GM19372 (cell line): ENCODE results near the gene ZNF808.
"Not testable (repeated sequence)": the region's sequence is repeated elsewhere in the genome, so short reads cannot be mapped to it uniquely, and the experiment has no call there.

ENCODE experiments used
- ATAC-seq: cut with Tn5 transposase; IDR thresholded peaks from one replicate; pipeline ENCODE4 v1.9.1; 2021; ENCODE audit warnings: mild to moderate bottlenecking, low read depth, moderate library complexity; ENCODE audit not compliant: unreplicated experiment

The ZNF808 gene

GRCh38 chr19:52535385-52535770 is 7.9 kb downstream of the ZNF808 start:
- ATAC-seq = not testable (repeated sequence)

GRCh38 chr19:52535771-52536447 is 8.4 kb downstream of the ZNF808 start:
- ATAC-seq = peak; percentile 82

GRCh38 chr19:52536448-52536800 is 9.0 kb downstream of the ZNF808 start:
- peak; percentile 43 for ATAC-seq

DNA sequence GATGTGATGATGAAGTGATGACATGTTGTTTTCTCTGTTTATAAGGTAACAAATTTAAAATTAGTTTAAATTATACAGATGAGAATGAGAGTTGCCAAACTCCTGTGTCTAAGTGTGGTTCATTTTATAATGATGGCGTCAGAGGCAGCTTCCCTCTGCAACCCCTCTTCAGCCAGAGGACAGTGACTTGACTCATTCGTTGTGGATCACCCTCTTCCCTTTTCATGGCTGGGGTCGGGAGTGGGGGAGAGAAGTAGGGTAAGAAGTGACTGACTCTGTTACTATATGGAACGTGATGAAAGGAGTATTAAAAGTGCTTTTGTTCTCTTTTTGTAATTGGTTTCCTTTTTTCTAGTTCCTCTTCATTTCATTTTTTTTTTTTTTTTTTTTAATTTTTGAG is 11.3 kb downstream of the ZNF808 start:
- not testable (repeated sequence) for ATAC-seq

DNA sequence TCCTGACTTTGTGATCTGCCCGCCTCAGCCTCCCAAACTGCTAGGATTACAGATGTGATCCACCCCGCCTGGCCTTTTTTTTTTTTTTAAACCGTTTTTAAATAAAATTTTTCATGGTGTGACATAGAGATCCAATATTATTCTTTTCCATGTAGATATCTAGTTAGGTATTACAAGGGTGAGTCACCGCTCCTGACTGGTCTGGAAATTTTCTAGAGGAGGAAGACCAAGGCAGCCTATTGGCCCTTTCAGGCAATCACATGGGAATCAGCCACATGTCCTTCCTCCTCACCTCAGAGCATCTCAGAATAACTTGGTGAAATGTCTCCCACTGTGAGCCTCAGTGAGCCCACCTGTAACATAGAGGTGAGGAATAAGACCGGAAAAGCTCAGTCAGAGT is 13.7 kb downstream of the ZNF808 start:
- ATAC-seq = not testable (repeated sequence)

DNA sequence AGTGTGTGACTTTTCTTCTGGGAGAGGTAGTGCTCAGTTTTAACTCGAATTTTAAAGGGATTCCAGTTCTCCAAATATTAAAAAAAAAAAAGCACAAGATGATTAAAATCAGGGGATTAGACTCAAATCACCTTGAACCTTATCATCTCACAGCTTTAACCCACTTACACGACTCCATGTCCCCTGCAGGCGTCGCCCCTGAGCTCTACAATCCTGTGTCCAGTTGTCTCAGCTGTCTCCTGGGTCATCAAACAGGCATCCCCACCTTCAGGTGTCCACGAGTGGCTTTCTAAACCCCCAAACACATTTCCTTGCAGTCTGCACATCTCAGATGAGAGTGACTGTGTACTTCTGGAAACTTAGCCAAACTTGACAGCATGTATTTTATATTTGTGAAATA is 14.1 kb downstream of the ZNF808 start:
- no peak for ATAC-seq

GRCh38 chr19:52542541-52542940 is 15.1 kb downstream of the ZNF808 start:
- not testable (repeated sequence) for ATAC-seq

DNA sequence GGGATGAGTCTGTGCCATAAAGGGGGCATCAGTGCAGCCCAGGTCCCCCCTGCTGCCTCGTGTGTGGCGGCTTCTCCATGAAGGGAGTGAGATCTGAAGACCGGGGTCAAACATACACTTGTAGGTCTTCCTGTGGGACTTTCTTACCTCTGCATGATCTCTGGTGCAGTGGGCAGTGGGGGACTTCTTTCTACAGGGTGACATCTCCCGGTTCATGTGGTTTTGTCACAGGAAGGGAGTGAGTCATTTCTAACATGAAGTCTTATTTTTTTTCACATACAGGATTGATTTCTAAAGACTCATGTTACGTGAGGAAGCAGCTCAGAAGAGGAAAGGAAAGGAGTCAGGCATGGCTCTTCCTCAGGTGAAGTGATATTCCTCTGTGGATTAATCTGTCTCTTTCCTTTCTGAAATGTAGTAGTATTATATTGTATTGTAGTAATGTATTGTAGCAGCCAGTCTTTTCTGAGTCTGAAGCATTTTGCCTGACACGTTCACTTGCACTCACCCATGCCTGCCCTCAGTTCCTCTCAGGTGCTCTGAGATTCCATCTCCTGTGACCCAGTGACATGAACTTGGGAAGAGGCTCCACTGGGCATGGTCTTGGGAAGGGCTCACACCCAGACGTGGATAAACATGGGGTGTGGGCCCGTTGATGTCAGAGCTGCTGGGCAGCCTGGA is 15.7 kb downstream of the ZNF808 start:
- ATAC-seq = no peak

- no peak for ATAC-seq
Measured at GRCh38 chr19:52554216-52554971, 26.9 kb downstream of the ZNF808 start.

DNA sequence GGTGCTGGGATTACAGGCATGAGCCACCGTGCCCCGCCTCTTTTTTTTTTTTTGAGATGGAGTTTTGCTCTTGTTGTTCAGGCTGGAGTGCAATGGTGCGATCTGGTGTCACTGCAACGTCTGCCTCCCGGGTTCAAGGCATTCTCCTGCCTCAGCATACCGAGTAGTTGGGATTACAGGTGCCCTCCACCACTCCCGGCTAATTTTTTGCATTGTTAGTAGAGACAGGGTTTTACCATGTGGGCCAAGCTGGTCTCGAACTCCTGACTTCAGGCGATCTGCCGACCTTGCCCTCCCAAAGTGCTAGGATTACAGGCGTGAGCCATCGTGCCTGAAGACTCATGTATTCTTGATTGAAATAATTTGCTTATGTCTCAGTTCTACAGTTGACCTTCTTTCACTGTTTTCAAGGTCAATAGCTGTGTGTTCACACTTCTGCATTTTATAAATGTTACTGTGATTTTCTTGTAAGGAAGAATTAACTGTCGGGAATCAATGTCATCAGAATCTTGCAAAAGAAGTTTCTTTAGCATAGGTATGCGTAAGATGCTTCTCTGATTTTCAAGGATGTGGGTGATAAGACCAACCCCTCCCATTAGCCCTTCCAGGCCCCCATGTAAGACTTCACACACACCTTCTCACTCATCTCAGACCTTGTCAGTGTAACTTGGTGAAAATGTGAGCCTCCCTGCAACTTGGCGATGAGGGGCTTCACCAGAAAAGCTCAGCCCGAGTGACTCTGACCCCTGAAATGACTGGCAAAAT is 29.9 kb downstream of the ZNF808 start:
- ATAC-seq = no peak

GRCh38 chr19:52558732-52559445 is 31.4 kb downstream of the ZNF808 start:
- ATAC-seq = not testable (repeated sequence)

DNA sequence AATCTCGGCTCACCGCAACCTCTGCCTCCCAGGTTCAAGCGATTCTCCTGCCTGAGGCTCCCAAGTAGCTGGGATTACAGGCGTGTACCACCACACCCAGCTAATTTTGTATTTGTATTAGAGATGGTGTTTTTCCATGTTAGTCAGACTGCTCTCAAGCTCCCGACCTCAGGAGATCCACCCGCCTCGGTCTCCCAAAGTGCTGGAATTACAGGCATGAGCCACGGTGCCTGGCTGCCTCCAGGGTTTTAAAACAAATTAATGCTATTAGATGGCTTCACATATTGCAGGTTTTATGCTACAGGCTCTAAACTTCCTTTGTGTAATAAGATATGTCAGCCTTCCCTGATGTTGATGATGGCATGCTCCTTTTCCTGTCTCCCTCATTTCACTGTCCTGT is 34.1 kb downstream of the ZNF808 start:
- ATAC-seq = not testable (repeated sequence)

DNA sequence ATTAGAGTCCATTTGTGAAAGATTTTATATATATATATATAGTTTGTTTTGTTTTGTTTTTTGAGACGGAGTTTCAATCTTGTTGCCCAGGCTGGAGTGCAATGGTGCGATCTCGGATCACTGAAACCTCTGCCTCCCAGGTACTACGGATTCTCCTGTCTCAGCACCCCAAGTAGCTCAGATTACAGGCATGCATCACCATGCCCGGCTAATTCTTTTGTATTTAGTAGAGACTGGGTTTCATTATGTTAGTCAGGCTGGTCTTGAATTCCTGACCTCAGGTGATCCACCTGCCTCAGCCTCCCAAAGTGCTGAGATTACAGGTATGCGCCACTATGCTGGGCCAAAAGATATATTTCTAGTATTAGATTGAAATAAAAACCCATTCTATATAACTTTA is 38.7 kb downstream of the ZNF808 start:
- no peak for ATAC-seq

DNA sequence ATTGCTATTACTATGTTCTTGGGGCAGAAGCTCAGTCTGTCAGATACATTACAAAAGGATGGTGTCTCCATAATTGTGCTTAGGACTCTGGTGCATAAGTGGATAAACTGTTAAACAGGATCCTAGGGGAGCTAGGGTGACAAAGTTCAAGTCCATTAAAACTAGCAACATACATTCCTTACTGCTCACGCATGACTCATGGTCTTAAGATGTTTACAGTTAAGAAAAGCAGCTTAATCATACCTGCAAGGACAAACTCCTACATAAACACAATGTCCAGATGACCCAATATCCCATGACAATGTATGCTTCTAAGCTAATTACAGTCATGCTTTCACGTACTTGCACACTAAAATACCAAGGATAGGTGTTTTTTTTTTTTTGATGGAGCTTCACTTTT is 39.1 kb downstream of the ZNF808 start:
- no peak for ATAC-seq

DNA sequence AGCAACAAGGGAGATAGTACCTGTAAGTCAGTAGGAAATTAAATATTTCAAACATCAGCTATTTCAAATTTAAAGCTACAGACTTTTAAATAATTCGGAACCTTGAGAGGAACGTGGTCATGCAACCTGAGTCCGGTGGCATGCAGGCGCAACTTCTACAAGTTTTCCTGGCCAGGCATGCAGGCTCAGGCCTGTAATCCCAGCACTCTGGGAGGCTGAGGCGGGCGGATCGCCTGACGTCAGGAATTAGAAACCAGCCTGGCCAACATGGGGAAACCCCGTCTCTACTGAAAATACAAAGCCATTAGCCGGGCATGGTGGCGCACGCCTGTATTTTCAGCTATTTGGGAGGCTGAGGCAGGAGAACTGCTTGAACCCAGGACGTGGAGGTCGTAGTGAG is 40.5 kb downstream of the ZNF808 start:
- ATAC-seq = no peak

- not testable (repeated sequence) for ATAC-seq
Measured at GRCh38 chr19:52569638-52569999, 42.2 kb downstream of the ZNF808 start.

- ATAC-seq = no peak
Measured at GRCh38 chr19:52570000-52570861, 42.8 kb downstream of the ZNF808 start, which contains the start of gene ZNF701. Gene ZNF701 (plus strand): TSS chr19:52570287. CDS start chr19:52574148, 3,861 bp downstream.

- no peak for ATAC-seq
Measured at GRCh38 chr19:52584736-52585440, 57.4 kb downstream of the ZNF808 start.

DNA sequence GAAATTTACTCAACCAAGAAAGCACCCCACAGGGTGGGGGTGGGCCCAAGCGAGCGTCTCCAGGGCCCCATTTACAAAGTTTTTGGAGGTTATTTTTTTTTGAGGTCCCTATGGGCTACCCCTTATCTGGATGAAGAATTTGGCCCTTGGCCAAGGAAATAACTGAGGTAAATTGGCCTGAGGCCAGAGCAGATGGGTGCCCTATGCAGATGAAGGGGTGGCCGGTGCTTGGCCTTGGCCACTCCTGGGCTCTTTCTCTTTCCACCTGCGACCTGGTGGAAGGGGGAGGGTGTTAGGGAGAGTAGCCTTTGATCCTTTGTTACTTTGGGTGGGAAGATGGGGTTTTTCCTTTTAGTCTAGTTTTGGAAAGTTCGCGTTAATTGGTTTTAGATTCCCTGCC is 58.1 kb downstream of the ZNF808 start:
- ATAC-seq = no peak
